GM18868 (cell line): Measurements from ENCODE around the gene RGS7.
"Not testable (repeated sequence)": the region's sequence is repeated elsewhere in the genome, so short reads cannot be mapped to it uniquely, and the experiment has no call there.

ENCODE experiments used
- ATAC-seq: cut with Tn5 transposase; IDR thresholded peaks from one replicate; pipeline ENCODE4 v1.9.1; 2021; ENCODE audit warnings: mild to moderate bottlenecking, moderate library complexity; ENCODE audit not compliant: unreplicated experiment

The RGS7 gene

GRCh38 chr1:241143765-241144442, 213.1 kb downstream of the RGS7 start:
- ATAC-seq, result no peak

- no peak for ATAC-seq
Observed at GRCh38 chr1:241142493-241142892, 214.5 kb downstream of the RGS7 start.

GRCh38 chr1:241141646-241142045, 215.4 kb downstream of the RGS7 start:
- not testable (repeated sequence) for ATAC-seq

GRCh38 chr1:241140670-241141069, 216.3 kb downstream of the RGS7 start:
- ATAC-seq, result no peak

GRCh38 chr1:241139047-241139446, 218.0 kb downstream of the RGS7 start:
- ATAC-seq, result no peak

GRCh38 chr1:241138248-241138647, 218.8 kb downstream of the RGS7 start:
- no peak for ATAC-seq

GRCh38 chr1:241136389-241136788, 220.6 kb downstream of the RGS7 start:
- ATAC-seq, result no peak

GRCh38 chr1:241131636-241132194, 225.3 kb downstream of the RGS7 start:
- no peak for ATAC-seq

GRCh38 chr1:241130881-241131280, 226.1 kb downstream of the RGS7 start:
- no peak for ATAC-seq

GRCh38 chr1:241129207-241129960, 227.6 kb downstream of the RGS7 start:
- ATAC-seq, result no peak

- no peak for ATAC-seq
Observed at GRCh38 chr1:241125286-241125685, 231.7 kb downstream of the RGS7 start.

GRCh38 chr1:241118049-241118448, 239.0 kb downstream of the RGS7 start:
- no peak for ATAC-seq

- ATAC-seq, result no peak
Observed at GRCh38 chr1:241115784-241116183, 241.2 kb downstream of the RGS7 start.

- no peak for ATAC-seq
Observed at GRCh38 chr1:241114699-241115233, 242.2 kb downstream of the RGS7 start.

GRCh38 chr1:241113557-241113956, 243.4 kb downstream of the RGS7 start:
- no peak for ATAC-seq

GRCh38 chr1:241109039-241109438, 248.0 kb downstream of the RGS7 start:
- ATAC-seq, result no peak

GRCh38 chr1:241105147-241105546, 251.9 kb downstream of the RGS7 start:
- no peak for ATAC-seq

- ATAC-seq, result no peak
Observed at GRCh38 chr1:241102664-241103063, 254.3 kb downstream of the RGS7 start.

- ATAC-seq, result no peak
Observed at GRCh38 chr1:241101622-241102021, 255.4 kb downstream of the RGS7 start.

- ATAC-seq, result no peak
Observed at GRCh38 chr1:241097479-241097878, 259.5 kb downstream of the RGS7 start.

- ATAC-seq, result no peak
Observed at GRCh38 chr1:241096982-241097381, 260.0 kb downstream of the RGS7 start.

- ATAC-seq, result no peak
Observed at GRCh38 chr1:241095847-241096246, 261.2 kb downstream of the RGS7 start.
